ENCODE data around the gene TBX15.

The TBX15 gene

DNA sequence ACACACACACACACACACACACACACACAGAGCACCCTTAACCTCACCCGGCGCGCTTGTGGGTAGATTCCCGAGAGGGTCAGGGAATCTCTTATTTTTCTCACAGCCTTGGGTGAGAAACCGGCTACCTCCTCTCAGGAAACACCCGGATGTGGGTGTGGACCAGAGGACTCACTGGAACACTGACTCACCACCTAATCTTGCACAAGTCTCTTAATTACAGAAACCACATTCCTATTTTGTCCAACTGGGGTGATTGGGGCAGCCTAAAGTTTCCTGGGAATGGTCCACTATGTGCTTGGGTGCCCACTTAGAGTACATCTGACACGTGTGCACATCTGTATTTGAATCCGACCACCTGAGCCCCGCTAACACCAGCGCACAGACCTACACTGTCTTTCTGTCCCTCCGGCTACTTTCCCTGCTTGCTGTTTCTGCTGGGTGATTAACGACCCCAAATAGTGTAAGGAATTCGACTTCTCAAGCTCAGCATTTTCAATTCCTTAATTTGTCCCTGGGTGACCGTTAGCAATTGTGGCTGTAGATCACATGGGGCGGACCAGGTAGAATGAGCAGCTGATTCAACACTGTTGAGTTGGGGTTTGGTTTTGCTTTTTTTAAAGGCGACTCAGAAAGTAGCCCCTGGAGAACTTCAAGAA, 14.0 kb upstream of the TBX15 start:
- TF ChIP-seq CTCF (IDR thresholded peaks at IDR 0.05) = no peak
- H3K27ac ChIP-seq = no peak overlapping the region
- peak overlapping the region; percentile 57 for H3K4me3 ChIP-seq
- DNase-seq (ENCODE audit: low spot score) = no peak

DNA sequence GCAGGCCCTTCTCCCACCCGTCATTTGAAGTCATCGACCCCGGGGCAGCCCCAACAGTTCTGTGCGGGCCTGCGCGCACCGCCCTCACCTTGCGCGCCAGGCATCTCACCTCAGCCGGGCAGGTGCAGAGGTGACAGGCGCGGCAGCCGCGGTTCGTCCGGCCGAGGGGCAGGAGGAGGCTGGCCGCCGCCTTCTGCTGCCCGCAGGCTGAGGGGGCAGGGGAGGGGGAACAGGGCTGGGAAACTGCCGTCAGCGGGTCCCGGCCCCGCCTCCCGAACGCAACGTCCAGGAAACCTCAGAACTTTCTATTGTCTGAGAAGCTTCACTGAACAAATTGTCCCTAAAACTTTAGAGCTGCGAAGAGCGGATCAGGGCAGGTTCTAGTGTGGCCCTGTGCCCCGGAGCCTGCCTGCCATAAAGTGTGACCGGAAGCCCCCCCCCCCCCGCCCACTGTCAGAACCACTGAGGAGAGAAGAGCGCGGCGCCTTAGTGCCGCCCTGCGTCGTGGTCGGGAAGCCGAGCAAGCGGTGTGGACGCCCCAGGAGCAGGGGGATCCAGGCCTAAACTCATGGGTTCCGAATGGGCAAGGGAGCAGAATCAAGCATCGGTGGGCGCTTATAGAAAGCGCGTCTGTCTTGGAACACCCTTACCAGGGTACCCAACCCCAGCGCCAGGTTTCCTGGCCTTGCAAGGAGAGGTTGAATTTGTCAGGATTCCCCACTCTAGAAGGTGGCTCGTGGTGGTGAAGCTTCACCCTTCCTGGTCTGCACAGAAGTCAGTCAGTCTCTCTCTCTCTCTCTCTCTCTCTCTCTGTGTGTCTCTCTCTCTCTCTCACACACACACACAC, 13.3 kb upstream of the TBX15 start:
- no peak for TF ChIP-seq CTCF (IDR thresholded peaks at IDR 0.05)
- H3K27ac ChIP-seq = peak overlapping the region in 1 of 2 donors; percentile 51
- peak overlapping the region; percentile 57 for H3K4me3 ChIP-seq
- no peak for DNase-seq (ENCODE audit: low spot score)

DNA sequence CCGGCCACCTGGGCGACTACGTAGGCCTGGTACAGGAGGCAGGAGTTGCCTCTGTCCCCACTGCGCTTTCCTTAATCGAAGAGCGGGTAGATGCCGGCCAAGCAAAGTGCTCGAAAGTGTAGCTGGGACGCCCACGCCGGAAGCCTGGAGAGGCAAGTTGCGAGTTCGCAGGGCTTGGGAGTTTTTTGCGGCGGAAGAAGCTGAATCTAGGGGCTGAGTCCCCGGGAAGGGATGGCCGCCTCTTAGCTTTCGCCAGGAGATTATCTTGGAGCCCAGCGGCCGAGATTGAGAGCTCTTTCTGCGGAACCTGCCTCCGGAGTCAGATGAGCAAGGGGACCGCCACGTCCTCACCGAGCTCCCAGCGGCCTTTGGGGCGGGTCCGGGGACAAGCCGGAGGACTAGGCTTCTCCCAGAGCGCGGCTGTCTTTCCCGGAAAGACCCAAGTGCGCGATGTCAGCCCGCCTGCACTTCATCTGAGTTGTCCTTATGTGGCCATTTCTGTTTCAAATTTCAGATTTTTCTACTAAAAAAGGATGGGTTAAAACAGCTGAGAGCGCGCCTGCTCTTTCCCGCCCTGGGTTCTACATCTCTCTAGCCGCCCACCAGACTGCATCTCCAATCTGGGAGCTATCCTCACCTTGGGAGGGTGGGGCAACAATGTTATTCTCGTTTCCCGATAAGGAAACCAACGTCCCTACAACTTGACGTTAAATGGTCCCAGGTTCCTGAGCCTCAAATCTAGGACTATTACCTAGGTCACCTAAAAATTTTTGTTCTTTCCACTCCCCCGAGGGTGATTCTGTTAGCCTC, 12.4 kb upstream of the TBX15 start:
- Histone ChIP-seq H3K4me3 (peak overlapping the region; percentile 57), H3K27ac (no peak overlapping the region)
- no peak for DNase-seq (ENCODE audit: low spot score)

GRCh38 chr1:118999348-119000071, 11.4 kb upstream of the TBX15 start:
- H3K4me3 ChIP-seq = peak overlapping the region; percentile 57
- no peak overlapping the region for H3K27ac ChIP-seq
- no peak for TF ChIP-seq CTCF (IDR thresholded peaks at IDR 0.05)
- DNase-seq (ENCODE audit: low spot score) = no peak

More for the DNA sequence above, 12.4 kb upstream of the TBX15 start:
- TF ChIP-seq CTCF (IDR thresholded peaks at IDR 0.05) = no peak

GRCh38 chr1:118998171-118998570, 10.0 kb upstream of the TBX15 start:
- H3K4me3 ChIP-seq = no peak overlapping the region
- no peak overlapping the region for H3K27ac ChIP-seq
- no peak for DNase-seq (ENCODE audit: low spot score)

More at GRCh38 chr1:118998171-118998570, 10.0 kb upstream of the TBX15 start:
- no peak for TF ChIP-seq CTCF (IDR thresholded peaks at IDR 0.05)

Measured in coronary artery (tissue), 2 donors.